Measurements from ENCODE around the gene HORMAD2. TPM values are rescaled to one million over a fixed set of nuclear protein-coding genes. Genes with fewer than 3 reads are reported as not detected.
A peak's percentile ranks its signal among the peaks of the same experiment; 100 is the strongest.

Gene HORMAD2
- total and polyA plus RNA-seq, 7 experiments from 2014 or later = 0.34 TPM; not detected in 6

DNA sequence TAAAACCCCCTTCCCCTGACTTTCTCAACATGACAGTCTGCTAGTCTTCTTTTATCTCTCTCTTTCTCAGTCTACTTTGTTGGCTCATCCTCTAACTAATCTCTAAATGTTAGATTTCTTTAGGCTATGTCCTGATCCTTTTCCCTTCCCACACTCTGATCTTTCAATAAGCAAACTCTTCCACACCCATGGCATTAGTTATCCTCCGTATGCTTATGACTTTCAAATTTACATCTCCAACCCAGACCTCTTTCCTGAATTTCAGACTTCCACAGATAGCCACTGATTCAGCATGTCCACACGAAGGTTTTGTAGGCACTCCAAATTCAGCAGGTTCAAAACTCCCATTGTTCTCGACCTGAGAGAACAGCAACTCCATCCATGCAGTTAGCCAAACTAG is 90.7 kb downstream of the HORMAD2 start:
- Histone ChIP-seq H3K27me3 (ENCODE audit: control insufficient read depth in 2 of 2, insufficient read depth in 2 of 2, low read length in 2 of 2) (no peaks in the 10 kb centered on the region), H3K36me3 (ENCODE audit: control insufficient read depth in 2 of 3, insufficient read depth in 3 of 3, low read length in 3 of 3) (no peaks in the 10 kb centered on the region), H3K4me1 (ENCODE audit: control insufficient read depth in 2 of 2, insufficient read depth in 2 of 2, low read length in 2 of 2) (peaks cover 0 to 28% of the 10 kb centered on the region in 2 donors), H3K27ac (ENCODE audit: low read depth, low read length) (no peak overlapping the region), H3K9me3 (ENCODE audit: control insufficient read depth in 2 of 3, low read length in 3 of 3) (no peaks in the 10 kb centered on the region), H3K4me3 (ENCODE audit: low read length) (no peak overlapping the region)
- ChIA-PET POLR2A (no interaction called here), CTCF (no interaction called here)
- H3K4me1 Mint-ChIP-seq = peaks cover 0 to 32% (median 0%) of the 10 kb centered on the region in 7 donors
- no peaks in the 10 kb centered on the region for H3K27me3 Mint-ChIP-seq
- intact Hi-C loops (cut with micrococcal nuclease) = loop anchor here in 1 of 2 donors (10.0 kb wide), 1 partner anchor 54 kb away; no protein-coding TSS in a partner anchor
- peaks cover 0 to 3% (median 0%) of the 10 kb centered on the region in 11 donors for H3K9me3 Mint-ChIP-seq
- H3K27ac Mint-ChIP-seq = no peak overlapping the region
- no peak for ATAC-seq
- H3K36me3 Mint-ChIP-seq = peaks cover 0 to 16% (median 0%) of the 10 kb centered on the region in 5 donors
- no peak for DNase-seq
- H3K4me3 Mint-ChIP-seq = no peak overlapping the region

DNA sequence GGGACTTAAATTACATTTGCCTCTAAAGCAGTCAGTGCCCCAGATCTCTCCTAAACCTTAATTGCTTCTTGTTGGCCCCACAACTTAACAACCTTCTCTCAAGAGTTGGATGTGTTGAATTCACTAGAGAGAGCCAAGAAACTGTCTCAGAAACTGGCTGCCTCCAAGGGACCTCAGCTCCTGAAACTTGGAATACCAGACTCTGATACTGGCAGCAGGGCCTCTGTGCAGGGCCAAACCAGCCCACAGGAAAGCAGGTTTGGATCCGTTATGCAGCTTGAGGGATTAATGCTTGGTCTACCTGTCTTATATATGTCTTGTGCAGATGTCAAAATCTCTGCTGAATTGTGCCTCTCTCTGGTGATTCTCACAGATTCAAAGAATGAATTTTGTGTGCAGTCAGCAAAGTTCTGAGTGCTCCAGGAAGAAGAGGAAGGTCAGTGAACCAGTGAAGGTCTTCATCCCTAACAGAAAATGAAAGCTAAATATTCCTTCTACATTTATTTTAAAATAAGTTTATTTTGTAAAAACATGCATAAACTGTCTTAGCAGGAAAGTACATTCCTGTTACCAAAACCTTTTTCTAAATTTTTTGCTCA is 95.5 kb downstream of the HORMAD2 start:
- Histone ChIP-seq H3K4me3 (ENCODE audit: low read length) (no peak overlapping the region), H3K27me3 (ENCODE audit: control insufficient read depth in 2 of 2, insufficient read depth in 2 of 2, low read length in 2 of 2) (no peaks in the 10 kb centered on the region), H3K36me3 (ENCODE audit: control insufficient read depth in 2 of 3, insufficient read depth in 3 of 3, low read length in 3 of 3) (no peaks in the 10 kb centered on the region), H3K27ac (ENCODE audit: low read depth, low read length) (no peak overlapping the region), H3K4me1 (ENCODE audit: control insufficient read depth in 2 of 2, insufficient read depth in 2 of 2, low read length in 2 of 2) (peaks cover 0 to 18% of the 10 kb centered on the region in 2 donors), H3K9me3 (ENCODE audit: control insufficient read depth in 2 of 3, low read length in 3 of 3) (no peaks in the 10 kb centered on the region)
- intact Hi-C loops (cut with micrococcal nuclease) = loop anchor here in 1 of 2 donors (10.0 kb wide), 1 partner anchor 49 kb away; no protein-coding TSS in a partner anchor
- peaks cover 0 to 15% (median 0%) of the 10 kb centered on the region in 5 donors for H3K36me3 Mint-ChIP-seq
- H3K4me3 Mint-ChIP-seq = peak overlapping the region in 1 of 10 donors; percentile 45
- no peaks in the 10 kb centered on the region for H3K27me3 Mint-ChIP-seq
- CTCF ChIA-PET = no interaction called here
- POLR2A ChIA-PET = interaction anchor here (0.9 kb wide), 1 partner anchor 10 kb away, joined by 3 read pairs; no protein-coding TSS in a partner anchor
- peak overlapping the region in 1 of 9 donors; percentile 85 for H3K27ac Mint-ChIP-seq
- peaks cover 0 to 3% (median 0%) of the 10 kb centered on the region in 11 donors for H3K9me3 Mint-ChIP-seq
- ATAC-seq (no peak), DNase-seq (no peak)
- H3K4me1 Mint-ChIP-seq = peaks cover 5 to 64% (median 21%) of the 10 kb centered on the region in 7 donors

DNA sequence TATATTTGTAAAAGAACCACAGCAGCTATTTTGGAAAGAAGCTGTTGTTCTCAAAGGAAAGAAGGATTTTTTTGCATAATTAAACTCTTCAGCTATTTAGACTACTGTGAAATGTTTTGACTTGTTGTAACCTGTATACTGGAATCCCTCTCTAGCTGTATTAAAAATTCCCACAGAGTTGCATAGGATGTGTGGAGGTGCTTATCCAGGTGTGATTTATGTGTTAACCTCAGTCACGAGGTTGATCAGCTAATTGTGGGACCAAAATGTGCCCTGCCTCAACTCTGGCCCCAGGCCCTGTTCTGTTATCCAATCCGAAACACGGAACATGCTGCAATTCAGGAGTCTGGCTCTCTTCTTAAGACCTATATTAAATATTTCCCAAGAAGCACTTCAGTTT is 96.2 kb downstream of the HORMAD2 start:
- Histone ChIP-seq H3K4me1 (ENCODE audit: control insufficient read depth in 2 of 2, insufficient read depth in 2 of 2, low read length in 2 of 2) (peaks cover 0 to 18% of the 10 kb centered on the region in 2 donors), H3K4me3 (ENCODE audit: low read length) (no peak overlapping the region), H3K27ac (ENCODE audit: low read depth, low read length) (no peak overlapping the region), H3K36me3 (ENCODE audit: control insufficient read depth in 2 of 3, insufficient read depth in 3 of 3, low read length in 3 of 3) (no peaks in the 10 kb centered on the region), H3K9me3 (ENCODE audit: control insufficient read depth in 2 of 3, low read length in 3 of 3) (no peaks in the 10 kb centered on the region), H3K27me3 (ENCODE audit: control insufficient read depth in 2 of 2, insufficient read depth in 2 of 2, low read length in 2 of 2) (no peaks in the 10 kb centered on the region)
- DNase-seq (no peak), ATAC-seq (no peak)
- peaks cover 0 to 3% (median 0%) of the 10 kb centered on the region in 11 donors for H3K9me3 Mint-ChIP-seq
- no peak overlapping the region for H3K4me3 Mint-ChIP-seq
- ChIA-PET CTCF (no interaction called here), POLR2A (interaction anchor here (0.9 kb wide), 1 partner anchor 9 kb away, joined by 3 read pairs; no protein-coding TSS in a partner anchor)
- H3K27ac Mint-ChIP-seq = no peak overlapping the region
- peaks cover 0 to 15% (median 0%) of the 10 kb centered on the region in 5 donors for H3K36me3 Mint-ChIP-seq
- no peaks in the 10 kb centered on the region for H3K27me3 Mint-ChIP-seq
- peaks cover 5 to 70% (median 21%) of the 10 kb centered on the region in 7 donors for H3K4me1 Mint-ChIP-seq
- intact Hi-C loops (cut with micrococcal nuclease) = loop anchor here in 1 of 2 donors (10.0 kb wide), 1 partner anchor 48 kb away; no protein-coding TSS in a partner anchor

DNA sequence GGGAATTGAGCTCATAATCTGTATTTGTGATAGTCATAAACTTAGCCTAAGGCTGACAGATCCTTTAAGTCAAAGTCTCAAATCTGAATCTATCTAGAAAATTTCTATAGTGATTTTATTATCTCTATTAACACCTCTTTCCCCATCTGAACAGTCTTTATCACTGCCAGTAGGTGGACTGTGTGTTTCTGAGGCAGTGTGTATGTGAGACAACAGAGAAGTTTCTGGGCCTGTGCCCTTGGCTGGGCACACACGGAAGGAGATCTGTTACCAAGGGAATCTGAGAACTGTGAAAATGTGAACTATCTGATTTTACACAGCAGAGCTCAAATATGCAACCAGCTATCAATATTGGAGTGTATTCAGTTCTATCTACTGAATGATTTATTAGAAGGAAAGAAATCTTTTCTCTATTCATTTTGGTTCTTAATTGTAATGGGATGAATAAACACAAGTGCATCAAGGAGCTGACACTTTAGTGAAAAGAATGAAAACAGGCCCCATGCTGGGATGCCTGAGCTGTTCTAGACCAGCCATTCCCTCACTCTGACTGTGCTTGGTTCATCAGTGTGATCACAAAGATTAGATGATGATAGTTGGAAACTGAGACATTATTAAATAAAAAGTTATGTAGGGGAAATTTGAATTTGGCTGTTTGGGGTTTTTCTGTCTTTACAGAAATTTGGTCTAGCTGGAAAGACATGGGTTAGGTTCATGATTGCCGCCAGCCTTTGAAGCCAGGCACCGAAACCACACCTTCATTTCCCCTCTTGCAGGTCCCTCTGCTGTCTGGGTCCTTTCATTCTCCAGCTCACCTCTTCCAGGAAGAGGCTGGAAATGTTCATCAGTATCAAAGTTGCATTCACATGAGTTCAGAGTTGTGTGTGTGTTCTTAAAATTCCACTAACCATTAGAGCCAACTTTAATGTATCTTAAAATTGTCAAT is 98.2 kb downstream of the HORMAD2 start:
- no peaks in the 10 kb centered on the region for H3K36me3 ChIP-seq (ENCODE audit: control insufficient read depth in 2 of 3, insufficient read depth in 3 of 3, low read length in 3 of 3)
- peaks cover 0 to 18% of the 10 kb centered on the region in 2 donors for H3K4me1 ChIP-seq (ENCODE audit: control insufficient read depth in 2 of 2, insufficient read depth in 2 of 2, low read length in 2 of 2)
- Mint-ChIP-seq H3K4me1 (peaks cover 5 to 85% (median 21%) of the 10 kb centered on the region in 7 donors), H3K27me3 (no peaks in the 10 kb centered on the region), H3K4me3 (peak overlapping the region in 7 of 10 donors; percentile 25 to 67 (median 34)), H3K9me3 (no peaks in the 10 kb centered on the region), H3K27ac (peak overlapping the region in 6 of 9 donors; percentile 22 to 88 (median 54)), H3K36me3 (peaks cover 0 to 7% (median 0%) of the 10 kb centered on the region in 5 donors)
- CTCF ChIA-PET = interaction anchor here (1.0 to 1.2 kb wide), 2 partner anchors 11 to 19 kb away, joined by 3 to 4 read pairs; no protein-coding TSS in a partner anchor
- ATAC-seq = peak; percentile 61
- no peak overlapping the region for H3K4me3 ChIP-seq (ENCODE audit: low read length)
- POLR2A ChIA-PET = interaction anchor here (0.6 kb wide), 1 partner anchor 151 kb away, joined by 3 read pairs; no protein-coding TSS in a partner anchor
- peak in 5 of 9 donors; percentile 15 to 29 (median 23) for DNase-seq
- no peaks in the 10 kb centered on the region for H3K9me3 ChIP-seq (ENCODE audit: control insufficient read depth in 2 of 3, low read length in 3 of 3)
- no peaks in the 10 kb centered on the region for H3K27me3 ChIP-seq (ENCODE audit: control insufficient read depth in 2 of 2, insufficient read depth in 2 of 2, low read length in 2 of 2)
- intact Hi-C loops (cut with micrococcal nuclease) = loop anchor here (1.0 to 10.0 kb wide), 2 partner anchors 46 to 88 kb away; partner anchors contain the start of gene OSM (in 1 of the 2)
- H3K27ac ChIP-seq (ENCODE audit: low read depth, low read length) = no peak overlapping the region

DNA sequence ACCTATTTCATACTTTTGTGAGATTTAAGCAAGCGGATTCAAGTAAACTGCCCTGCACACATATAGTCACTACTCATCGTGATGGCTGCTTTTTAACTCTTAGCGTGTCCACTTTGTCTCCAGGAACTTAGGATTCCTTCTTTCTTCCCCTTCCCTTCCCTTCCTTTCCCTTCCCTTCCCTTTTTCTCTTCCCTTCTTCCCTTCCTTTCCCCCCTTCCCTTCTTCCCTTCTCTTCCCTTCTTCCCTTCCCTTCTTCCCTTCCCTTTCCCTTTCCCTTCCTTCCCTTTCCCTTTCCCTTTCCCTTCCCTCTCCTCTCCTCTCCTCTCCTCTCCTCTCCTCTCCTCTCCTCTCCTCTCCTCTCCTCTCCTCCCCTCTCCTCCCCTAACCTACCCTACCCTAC is 100.4 kb downstream of the HORMAD2 start:
- Mint-ChIP-seq H3K4me1 (peaks cover 5 to 93% (median 21%) of the 10 kb centered on the region in 7 donors), H3K4me3 (no peak overlapping the region), H3K36me3 (no peaks in the 10 kb centered on the region), H3K27me3 (no peaks in the 10 kb centered on the region), H3K27ac (peak overlapping the region in 1 of 9 donors; percentile 52), H3K9me3 (no peaks in the 10 kb centered on the region)
- Histone ChIP-seq H3K4me1 (ENCODE audit: control insufficient read depth in 2 of 2, insufficient read depth in 2 of 2, low read length in 2 of 2) (peaks cover 0 to 18% of the 10 kb centered on the region in 2 donors), H3K27me3 (ENCODE audit: control insufficient read depth in 2 of 2, insufficient read depth in 2 of 2, low read length in 2 of 2) (no peaks in the 10 kb centered on the region), H3K4me3 (ENCODE audit: low read length) (no peak overlapping the region), H3K9me3 (ENCODE audit: control insufficient read depth in 2 of 3, low read length in 3 of 3) (no peaks in the 10 kb centered on the region), H3K27ac (ENCODE audit: low read depth, low read length) (no peak overlapping the region), H3K36me3 (ENCODE audit: control insufficient read depth in 2 of 3, insufficient read depth in 3 of 3, low read length in 3 of 3) (no peaks in the 10 kb centered on the region)
- ChIA-PET CTCF (no interaction called here), POLR2A (no interaction called here)
- no peak for ATAC-seq
- DNase-seq = no peak
- intact Hi-C loops (cut with micrococcal nuclease) = no loop called here
